A549 (cell line): ENCODE results near the gene VSIG2. TPM values are rescaled to one million over a fixed set of nuclear protein-coding genes. Genes with fewer than 3 reads are reported as not detected.

Experiments
- ATAC-seq, 2 experiments: fragments of 200-7000 bp in 1 of 2; fragments of >200 bp in 1 of 2; cut with Nextera tagmentation in 1 of 2; cut with Tn5 transposase in 1 of 2; 3 replicates each; pipeline versions ENCODE4 v1.8.0 to v1.9.1; 2018 to 2020; ENCODE audit warnings: mild to moderate bottlenecking in 1 of 2, moderate library complexity in 1 of 2
- CTCF ChIA-PET: fragments of 300-600 bp; sonication (Branson Sonifier 250); formaldehyde crosslinking; extraction: SDS; loops from one replicate; lab custom pipeline; 2021; ENCODE audit warnings: antibody characterized with exemption, inconsistent platforms; lab: Yijun Ruan, JAX
- POLR2A ChIA-PET: fragments of 350-600 bp; formaldehyde crosslinking; extraction: SDS; loops from one replicate; lab custom pipeline; 2021; ENCODE audit warnings: antibody characterized with exemption, inconsistent platforms; lab: Yijun Ruan, JAX
- DNase-seq, 2 experiments: peaks; one replicate each; pipeline versions ENCODE4 v3.0.0 to v3.0.0-alpha.2; 2011 to 2016; ENCODE audit warnings: low read depth in 1 of 2, low spot score in 1 of 2
- FAIRE-seq: peaks from 2 replicates; lab custom pipeline; 2011; peaks lifted over from hg19 to GRCh38; lab: Jason Lieb, UNC
- H3K27ac ChIP-seq, 2 experiments: fragments of >200 bp; sonication (Bioruptor Twin); formaldehyde crosslinking; 3 replicates each; pipeline ENCODE4 v1.5.1; 2016 to 2017
- H3K4me1 ChIP-seq: fragments of >200 bp; sonication (Bioruptor Twin); formaldehyde crosslinking; 3 replicates; pipeline ENCODE4 v1.6.1; 2016
- H3K4me2 ChIP-seq: fragments of >200 bp; sonication (Bioruptor Twin); formaldehyde crosslinking; 3 replicates; pipeline ENCODE4 v1.6.1; 2016
- H3K4me3 ChIP-seq: fragments of >200 bp; sonication (Bioruptor Twin); formaldehyde crosslinking; 3 replicates; pipeline ENCODE4 v1.5.1; 2016
- H3K9me3 ChIP-seq: fragments of >200 bp; sonication (Bioruptor Twin); formaldehyde crosslinking; 3 replicates; pipeline ENCODE4 v1.6.1; 2016
- BHLHE40 ChIP-seq: IDR thresholded peaks from 2 replicates; pipeline ENCODE4 v1.6.1; 2012; ENCODE audit warnings: low read depth, low read length, inconsistent platforms
- CEBPB ChIP-seq, 2 experiments: fragments of >200 bp in 1 of 2; sonication (Bioruptor Twin) in 1 of 2; formaldehyde crosslinking in 1 of 2; IDR thresholded peaks; 2 replicates each; pipeline ENCODE4 v1.6.1; 2012 to 2016
- CHD4 ChIP-seq: fragments of 200-600 bp; sonication (generic); IDR thresholded peaks from 2 replicates; pipeline ENCODE4 v1.6.1; 2016; ENCODE audit warnings: antibody characterized with exemption, mild to moderate bottlenecking, borderline replicate concordance
- EHMT2 ChIP-seq: fragments of 200-600 bp; sonication (generic); IDR thresholded peaks from 2 replicates; pipeline ENCODE4 v1.6.1; 2016; ENCODE audit warnings: antibody characterized with exemption, low read depth, mild to moderate bottlenecking, moderate library complexity
- ESRRA ChIP-seq: fragments of 150-350 bp; IDR thresholded peaks from 2 replicates; pipeline ENCODE4 v1.6.1; 2014; ENCODE audit warnings: mild to moderate bottlenecking, low read length, borderline replicate concordance
- FOSB ChIP-seq: fragments of 250-450 bp; sonication (Bioruptor Pico); IDR thresholded peaks from 2 replicates; pipeline ENCODE4 v1.5.0; 2020; ENCODE audit warnings: mild to moderate bottlenecking, moderate library complexity
- GATA3 ChIP-seq: IDR thresholded peaks from 2 replicates; pipeline ENCODE4 v1.6.1; 2012; ENCODE audit warnings: borderline replicate concordance
- HDAC2 ChIP-seq: fragments of 200-600 bp; sonication (generic); IDR thresholded peaks from 2 replicates; pipeline ENCODE4 v1.6.1; 2016
- HEYL ChIP-seq: fragments of 250-450 bp; sonication (Bioruptor Pico); IDR thresholded peaks from 2 replicates; pipeline ENCODE4 v1.8.0; 2021; ENCODE audit warnings: mild to moderate bottlenecking, moderate library complexity
- HOXB13 ChIP-seq: fragments of 250-450 bp; sonication (Bioruptor Pico); IDR thresholded peaks from 2 replicates; pipeline ENCODE4 v1.5.0; 2020; ENCODE audit warnings: low read depth, mild to moderate bottlenecking, moderate library complexity
- JUN ChIP-seq, 2 experiments: fragments of >200 bp; sonication (Bioruptor Twin); formaldehyde crosslinking; IDR thresholded peaks; 2 replicates in 1 of 2; 3 replicates in 1 of 2; pipeline ENCODE4 v1.6.1; 2016 to 2017
- KDM1A ChIP-seq: fragments of 200-600 bp; sonication (generic); IDR thresholded peaks from 2 replicates; pipeline ENCODE4 v1.6.1; 2016; ENCODE audit warnings: low read depth, mild to moderate bottlenecking
- KDM5A ChIP-seq: fragments of 200-600 bp; sonication (generic); IDR thresholded peaks from 2 replicates; pipeline ENCODE4 v1.6.1; 2016; ENCODE audit warnings: antibody characterized with exemption, mild to moderate bottlenecking
- MYC ChIP-seq: IDR thresholded peaks from 2 replicates; pipeline ENCODE4 v1.6.1; 2012; ENCODE audit warnings: mild to moderate bottlenecking, inconsistent platforms, low read length, improper control_type of control experiment, borderline replicate concordance
- POLR2A ChIP-seq: IDR thresholded peaks from 2 replicates; pipeline ENCODE4 v1.6.1; 2012; ENCODE audit warnings: mild to moderate bottlenecking, low read length
- RARB ChIP-seq: fragments of 250-450 bp; sonication (Bioruptor Pico); IDR thresholded peaks from 2 replicates; pipeline ENCODE4 v1.8.0; 2021; ENCODE audit warnings: mild to moderate bottlenecking, moderate library complexity
- RNF2 ChIP-seq: fragments of 200-600 bp; sonication (generic); IDR thresholded peaks from 2 replicates; pipeline ENCODE4 v1.6.1; 2016; ENCODE audit warnings: low read depth, mild to moderate bottlenecking, antibody characterized with exemption, moderate library complexity, borderline replicate concordance
- SREBF2 ChIP-seq: fragments of 450-650 bp; IDR thresholded peaks from 2 replicates; pipeline ENCODE4 v1.6.1; 2014; ENCODE audit warnings: mild to moderate bottlenecking, moderate library complexity
- TFCP2L1 ChIP-seq: fragments of 250-450 bp; sonication (Bioruptor Pico); IDR thresholded peaks from 2 replicates; pipeline ENCODE4 v1.5.0; 2021; ENCODE audit warnings: mild to moderate bottlenecking
- ZC3H11A ChIP-seq: fragments of 450-650 bp; IDR thresholded peaks from 2 replicates; pipeline ENCODE4 v1.6.1; 2014; ENCODE audit warnings: antibody characterized with exemption, mild to moderate bottlenecking
- ZFP36 ChIP-seq: fragments of 450-650 bp; IDR thresholded peaks from 2 replicates; pipeline ENCODE4 v1.6.1; 2014; ENCODE audit warnings: borderline replicate concordance; ENCODE audit not compliant: partially characterized antibody
- ZSCAN20 ChIP-seq: fragments of 250-450 bp; sonication (Bioruptor Pico); IDR thresholded peaks from 2 replicates; pipeline ENCODE4 v1.8.0; 2022; ENCODE audit warnings: mild to moderate bottlenecking, moderate library complexity
- WGBS: methylation state at CpG from one replicate; pipeline ENCODE4 v1.1.6; 2017; ENCODE audit errors: missing lambda C conversion rate; 5-methylcytosine and 5-hydroxymethylcytosine counted together
- polyA plus RNA-seq, 4 experiments: library from polyadenylated mRNA; depleted of rRNA in 3 of 4; stranded (reverse); fragments of >200 nt; fragmentation: RNase III in 1 of 4; extraction: RNeasy Plus Mini Kit Qiagen cat#74134 plus additional on column Dnase treatment in 1 of 4; gene quantifications; 2 replicates in 3 of 4; 3 replicates in 1 of 4; pipeline ENCODE4 v1.2.3, GENCODE V29; 2011 to 2017
- TF ChIP-seq, protein P1 (sequence below): IDR thresholded peaks from 2 replicates; pipeline ENCODE4 v1.6.1; 2012
- TF ChIP-seq, protein P2 (sequence below): fragments of 150-350 bp; IDR thresholded peaks from 2 replicates; pipeline ENCODE4 v1.6.1; 2014; ENCODE audit warnings: low read depth, mild to moderate bottlenecking, low read length
- TF ChIP-seq, protein P3 (sequence below): fragments of 450-650 bp; IDR thresholded peaks from 2 replicates; pipeline ENCODE4 v1.6.1; 2014; ENCODE audit warnings: antibody characterized with exemption
- TF ChIP-seq, protein P4 (sequence below): fragments of 250-450 bp; sonication (Bioruptor Pico); IDR thresholded peaks from 2 replicates; pipeline ENCODE4 v1.5.0; 2020; ENCODE audit warnings: low read depth, mild to moderate bottlenecking, moderate library complexity
- TF ChIP-seq, protein P5 (sequence below): fragments of 200-600 bp; sonication (generic); IDR thresholded peaks from 2 replicates; pipeline ENCODE4 v1.6.1; 2016; ENCODE audit warnings: antibody characterized with exemption, mild to moderate bottlenecking, moderate library complexity

Gene VSIG2
- polyA plus RNA-seq, 2 of the 4 experiments (the other 2 are of a cell fraction): not detected

DNA sequence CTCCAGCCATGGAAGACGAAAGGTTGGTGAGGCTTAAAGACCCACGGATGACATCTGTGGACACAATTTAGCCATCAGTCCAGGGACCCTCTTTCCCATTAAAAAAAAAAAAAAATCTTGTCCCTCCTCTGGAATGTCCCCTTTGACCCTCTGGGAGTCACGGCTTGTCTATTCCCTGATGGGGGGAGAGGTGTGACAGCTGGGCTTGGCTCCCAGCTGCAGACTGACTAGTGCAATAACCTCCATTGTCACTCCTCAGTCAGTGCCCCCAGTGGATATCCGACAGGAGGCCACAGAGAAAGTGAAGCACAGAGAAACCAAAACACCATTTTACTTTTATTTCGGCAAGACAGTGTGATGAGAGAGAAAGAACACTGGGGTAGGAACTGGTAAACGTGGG lies 2.7 kb upstream of the VSIG2 start (continued):
- TF ChIP-seq ZFP36 (no peak), TFCP2L1 (no peak)

DNA sequence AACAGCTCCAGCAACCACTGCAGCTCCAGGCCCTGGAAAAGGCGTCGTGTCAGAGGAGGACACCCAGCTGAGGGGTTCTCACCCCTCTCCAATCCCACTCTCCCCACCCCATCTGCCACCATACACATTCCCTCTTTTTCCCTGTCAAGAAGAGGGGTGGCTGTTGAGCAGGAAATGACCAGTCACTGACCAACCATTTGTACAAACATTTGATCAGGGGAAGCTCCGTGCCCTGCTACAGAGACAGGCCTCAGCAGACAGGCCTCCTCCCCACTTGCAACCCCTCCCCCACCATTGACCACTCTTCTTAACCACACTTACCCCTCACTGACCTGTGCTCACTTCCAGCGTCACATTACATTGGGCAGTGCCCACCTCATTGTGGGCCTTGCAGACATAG lies 2.3 kb upstream of the VSIG2 start:
- Histone ChIP-seq H3K27ac (no peak overlapping the region), H3K9me3 (no peaks in the 10 kb centered on the region)
- no peak for FAIRE-seq
- DNase-seq: no peak
- ATAC-seq: no peak
- no peak for TF ChIP-seq ESRRA
- no peak for TF ChIP-seq RNF2
- TF ChIP-seq, all 56 proteins: peak for 0
- 67% methylated on average over 3 of the region's 4 CpGs for WGBS
- ChIA-PET POLR2A (no interaction called here), CTCF (interaction anchor here (0.8 to 4.4 kb wide), 4 partner anchors 9 to 110 kb away, joined by 3 to 26 read pairs (median 8); no protein-coding TSS in a partner anchor)
- Histone ChIP-seq H3K4me2 (no peak overlapping the region), H3K4me1 (peaks cover 9% of the 10 kb centered on the region), H3K4me3 (no peak overlapping the region)

DNA sequence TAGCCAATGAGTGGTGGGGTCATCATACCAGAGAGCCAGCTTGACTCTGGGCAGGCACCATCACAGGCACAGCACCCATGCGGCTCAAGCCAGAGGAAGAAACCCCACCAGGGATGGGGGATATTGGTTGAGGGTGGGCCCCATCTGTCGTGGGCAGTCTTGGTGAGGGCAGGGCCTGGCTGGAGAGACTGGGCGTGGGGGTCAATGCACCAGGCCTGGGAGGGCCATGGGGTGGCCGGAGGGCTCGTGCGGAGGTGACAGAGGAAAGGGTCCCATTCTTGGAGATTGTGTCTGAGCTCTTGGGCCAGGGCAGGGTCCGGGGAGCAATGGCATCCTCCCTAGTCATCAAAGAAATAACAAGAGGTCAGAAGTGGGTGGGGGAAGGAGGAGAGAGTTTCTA lies 1.6 kb upstream of the VSIG2 start:
- FAIRE-seq: no peak
- no peak for TF ChIP-seq RARB (CRISPR knock-in tag)
- TF ChIP-seq JUN (IDR thresholded peaks at IDR 0.05): no peak
- TF ChIP-seq ZSCAN20 (CRISPR knock-in tag): no peak
- no peak for TF ChIP-seq ZFP36
- TF ChIP-seq HOXB13 (CRISPR knock-in tag): no peak
- TF ChIP-seq FOSB (CRISPR knock-in tag): no peak
- no peak for TF ChIP-seq BHLHE40
- TF ChIP-seq, protein P1, sequence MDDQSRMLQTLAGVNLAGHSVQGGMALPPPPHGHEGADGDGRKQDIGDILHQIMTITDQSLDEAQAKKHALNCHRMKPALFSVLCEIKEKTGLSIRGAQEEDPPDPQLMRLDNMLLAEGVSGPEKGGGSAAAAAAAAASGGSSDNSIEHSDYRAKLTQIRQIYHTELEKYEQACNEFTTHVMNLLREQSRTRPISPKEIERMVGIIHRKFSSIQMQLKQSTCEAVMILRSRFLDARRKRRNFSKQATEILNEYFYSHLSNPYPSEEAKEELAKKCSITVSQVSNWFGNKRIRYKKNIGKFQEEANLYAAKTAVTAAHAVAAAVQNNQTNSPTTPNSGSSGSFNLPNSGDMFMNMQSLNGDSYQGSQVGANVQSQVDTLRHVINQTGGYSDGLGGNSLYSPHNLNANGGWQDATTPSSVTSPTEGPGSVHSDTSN: no peak
- TF ChIP-seq MYC: no peak
- no peak for TF ChIP-seq EHMT2
- no peak for TF ChIP-seq GATA3
- TF ChIP-seq HDAC2: no peak
- no peak for TF ChIP-seq SREBF2
- TF ChIP-seq CHD4: no peak
- no peak for TF ChIP-seq CEBPB (IDR thresholded peaks at IDR 0.05)
- no peak for TF ChIP-seq POLR2A
- TF ChIP-seq, protein P2, sequence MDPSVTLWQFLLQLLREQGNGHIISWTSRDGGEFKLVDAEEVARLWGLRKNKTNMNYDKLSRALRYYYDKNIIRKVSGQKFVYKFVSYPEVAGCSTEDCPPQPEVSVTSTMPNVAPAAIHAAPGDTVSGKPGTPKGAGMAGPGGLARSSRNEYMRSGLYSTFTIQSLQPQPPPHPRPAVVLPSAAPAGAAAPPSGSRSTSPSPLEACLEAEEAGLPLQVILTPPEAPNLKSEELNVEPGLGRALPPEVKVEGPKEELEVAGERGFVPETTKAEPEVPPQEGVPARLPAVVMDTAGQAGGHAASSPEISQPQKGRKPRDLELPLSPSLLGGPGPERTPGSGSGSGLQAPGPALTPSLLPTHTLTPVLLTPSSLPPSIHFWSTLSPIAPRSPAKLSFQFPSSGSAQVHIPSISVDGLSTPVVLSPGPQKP: no peak
- TF ChIP-seq KDM5A: no peak
- H3K4me2 ChIP-seq: no peak overlapping the region
- H3K9me3 ChIP-seq: no peaks in the 10 kb centered on the region
- 89% methylated on average over 6 of the region's 7 CpGs for WGBS
- no peak for ATAC-seq
- H3K4me3 ChIP-seq: no peak overlapping the region
- ChIA-PET POLR2A (no interaction called here), CTCF (interaction anchor here (0.8 to 4.4 kb wide), 5 partner anchors 10 to 109 kb away, joined by 3 to 26 read pairs (median 3); no protein-coding TSS in a partner anchor)
- H3K27ac ChIP-seq: no peak overlapping the region
- DNase-seq: no peak
- H3K4me1 ChIP-seq: peaks cover 4% of the 10 kb centered on the region; the same call in 2 of the 3 replicates

DNA sequence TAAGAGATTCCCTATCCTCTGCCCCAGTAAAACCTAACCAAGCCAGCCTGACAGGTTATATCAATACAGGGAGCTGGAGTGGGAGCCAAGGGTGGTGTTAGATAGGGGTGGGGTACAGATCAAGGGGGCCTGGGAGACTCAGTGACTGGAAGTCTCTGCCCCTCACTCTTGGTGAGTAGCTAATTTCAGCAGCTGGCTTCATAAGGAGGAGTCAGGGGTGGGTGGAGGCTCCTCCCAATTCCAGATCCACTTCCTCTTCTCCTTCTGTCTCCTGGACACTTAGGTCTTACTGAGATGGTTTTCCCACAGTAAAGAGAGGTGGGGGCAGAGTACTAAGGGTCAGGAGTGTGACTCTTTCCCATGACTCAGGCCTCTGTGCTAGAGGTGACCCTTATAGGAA lies 1.1 kb upstream of the VSIG2 start:
- Histone ChIP-seq H3K27ac (no peak overlapping the region), H3K4me1 (peaks cover 4% of the 10 kb centered on the region; the same call in 2 of the 3 replicates), H3K4me3 (no peak overlapping the region)
- CTCF ChIA-PET: interaction anchor here (1.3 to 4.4 kb wide), 6 partner anchors 9 to 109 kb away, joined by 3 to 26 read pairs (median 6); partner anchors contain the start of gene NRGN
- no peak for TF ChIP-seq POLR2A
- no peak for TF ChIP-seq KDM1A
- TF ChIP-seq, protein P3, sequence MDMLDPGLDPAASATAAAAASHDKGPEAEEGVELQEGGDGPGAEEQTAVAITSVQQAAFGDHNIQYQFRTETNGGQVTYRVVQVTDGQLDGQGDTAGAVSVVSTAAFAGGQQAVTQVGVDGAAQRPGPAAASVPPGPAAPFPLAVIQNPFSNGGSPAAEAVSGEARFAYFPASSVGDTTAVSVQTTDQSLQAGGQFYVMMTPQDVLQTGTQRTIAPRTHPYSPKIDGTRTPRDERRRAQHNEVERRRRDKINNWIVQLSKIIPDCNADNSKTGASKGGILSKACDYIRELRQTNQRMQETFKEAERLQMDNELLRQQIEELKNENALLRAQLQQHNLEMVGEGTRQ: no peak
- TF ChIP-seq, protein P4, sequence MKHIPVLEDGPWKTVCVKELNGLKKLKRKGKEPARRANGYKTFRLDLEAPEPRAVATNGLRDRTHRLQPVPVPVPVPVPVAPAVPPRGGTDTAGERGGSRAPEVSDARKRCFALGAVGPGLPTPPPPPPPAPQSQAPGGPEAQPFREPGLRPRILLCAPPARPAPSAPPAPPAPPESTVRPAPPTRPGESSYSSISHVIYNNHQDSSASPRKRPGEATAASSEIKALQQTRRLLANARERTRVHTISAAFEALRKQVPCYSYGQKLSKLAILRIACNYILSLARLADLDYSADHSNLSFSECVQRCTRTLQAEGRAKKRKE (CRISPR knock-in tag): no peak
- TF ChIP-seq RARB (CRISPR knock-in tag): no peak
- TF ChIP-seq HEYL: no peak
- no peak for TF ChIP-seq SREBF2
- no peak for TF ChIP-seq ZC3H11A
- TF ChIP-seq, protein P5, sequence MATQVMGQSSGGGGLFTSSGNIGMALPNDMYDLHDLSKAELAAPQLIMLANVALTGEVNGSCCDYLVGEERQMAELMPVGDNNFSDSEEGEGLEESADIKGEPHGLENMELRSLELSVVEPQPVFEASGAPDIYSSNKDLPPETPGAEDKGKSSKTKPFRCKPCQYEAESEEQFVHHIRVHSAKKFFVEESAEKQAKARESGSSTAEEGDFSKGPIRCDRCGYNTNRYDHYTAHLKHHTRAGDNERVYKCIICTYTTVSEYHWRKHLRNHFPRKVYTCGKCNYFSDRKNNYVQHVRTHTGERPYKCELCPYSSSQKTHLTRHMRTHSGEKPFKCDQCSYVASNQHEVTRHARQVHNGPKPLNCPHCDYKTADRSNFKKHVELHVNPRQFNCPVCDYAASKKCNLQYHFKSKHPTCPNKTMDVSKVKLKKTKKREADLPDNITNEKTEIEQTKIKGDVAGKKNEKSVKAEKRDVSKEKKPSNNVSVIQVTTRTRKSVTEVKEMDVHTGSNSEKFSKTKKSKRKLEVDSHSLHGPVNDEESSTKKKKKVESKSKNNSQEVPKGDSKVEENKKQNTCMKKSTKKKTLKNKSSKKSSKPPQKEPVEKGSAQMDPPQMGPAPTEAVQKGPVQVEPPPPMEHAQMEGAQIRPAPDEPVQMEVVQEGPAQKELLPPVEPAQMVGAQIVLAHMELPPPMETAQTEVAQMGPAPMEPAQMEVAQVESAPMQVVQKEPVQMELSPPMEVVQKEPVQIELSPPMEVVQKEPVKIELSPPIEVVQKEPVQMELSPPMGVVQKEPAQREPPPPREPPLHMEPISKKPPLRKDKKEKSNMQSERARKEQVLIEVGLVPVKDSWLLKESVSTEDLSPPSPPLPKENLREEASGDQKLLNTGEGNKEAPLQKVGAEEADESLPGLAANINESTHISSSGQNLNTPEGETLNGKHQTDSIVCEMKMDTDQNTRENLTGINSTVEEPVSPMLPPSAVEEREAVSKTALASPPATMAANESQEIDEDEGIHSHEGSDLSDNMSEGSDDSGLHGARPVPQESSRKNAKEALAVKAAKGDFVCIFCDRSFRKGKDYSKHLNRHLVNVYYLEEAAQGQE: no peak
- TF ChIP-seq CEBPB (IDR thresholded peaks at IDR 0.05): no peak
- TF ChIP-seq, all 56 proteins: peak for 0
- POLR2A ChIA-PET: no interaction called here
- Histone ChIP-seq H3K4me2 (no peak overlapping the region), H3K9me3 (no peaks in the 10 kb centered on the region)
- ATAC-seq (no peak), FAIRE-seq (no peak), DNase-seq (no peak)
